GM19397 (cell line): ENCODE data around the gene TBC1D5.

Experiments used
- ATAC-seq: cut with Tn5 transposase; IDR thresholded peaks from one replicate; pipeline ENCODE4 v1.9.1; 2021; ENCODE audit warnings: mild to moderate bottlenecking, moderate library complexity; ENCODE audit not compliant: unreplicated experiment

Gene TBC1D5

DNA sequence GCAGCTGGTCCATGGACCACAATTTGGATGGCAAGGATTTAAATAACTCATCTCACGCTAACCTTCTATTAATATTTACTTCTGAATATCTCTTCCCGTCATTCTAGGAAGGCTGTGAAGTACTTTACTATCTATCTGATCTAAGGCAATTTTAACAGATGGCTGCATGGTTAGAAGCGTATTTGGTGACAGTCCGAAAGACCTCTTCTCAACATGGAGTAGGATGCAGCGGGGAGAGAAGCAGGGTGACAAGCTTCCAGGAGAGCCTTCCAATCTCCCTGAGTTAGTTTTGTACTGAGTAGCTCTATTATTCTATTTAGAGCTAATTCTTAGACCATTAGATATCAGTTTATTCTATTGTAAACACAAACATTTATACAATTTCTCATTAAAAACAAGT is 548.3 kb downstream of the TBC1D5 start:
- ATAC-seq = no peak

DNA sequence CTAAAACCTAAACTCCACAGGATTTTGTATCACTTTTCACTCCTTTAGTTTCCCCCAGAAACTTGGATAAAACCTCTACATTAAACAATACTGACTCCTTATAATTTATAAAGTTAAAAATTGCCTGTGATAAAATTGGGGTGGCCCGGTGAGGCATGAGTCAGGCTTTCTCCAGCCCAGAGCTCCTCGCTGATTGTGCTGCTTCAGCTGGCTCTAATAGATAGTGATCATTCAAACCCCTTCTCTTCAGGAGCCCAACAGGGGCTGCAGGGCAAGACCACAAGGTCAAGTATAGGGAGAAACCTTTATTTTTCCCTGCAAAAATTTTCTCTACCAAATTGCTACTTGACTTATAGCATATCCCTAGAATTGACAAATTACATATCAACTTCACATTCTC is 549.4 kb downstream of the TBC1D5 start:
- no peak for ATAC-seq

DNA sequence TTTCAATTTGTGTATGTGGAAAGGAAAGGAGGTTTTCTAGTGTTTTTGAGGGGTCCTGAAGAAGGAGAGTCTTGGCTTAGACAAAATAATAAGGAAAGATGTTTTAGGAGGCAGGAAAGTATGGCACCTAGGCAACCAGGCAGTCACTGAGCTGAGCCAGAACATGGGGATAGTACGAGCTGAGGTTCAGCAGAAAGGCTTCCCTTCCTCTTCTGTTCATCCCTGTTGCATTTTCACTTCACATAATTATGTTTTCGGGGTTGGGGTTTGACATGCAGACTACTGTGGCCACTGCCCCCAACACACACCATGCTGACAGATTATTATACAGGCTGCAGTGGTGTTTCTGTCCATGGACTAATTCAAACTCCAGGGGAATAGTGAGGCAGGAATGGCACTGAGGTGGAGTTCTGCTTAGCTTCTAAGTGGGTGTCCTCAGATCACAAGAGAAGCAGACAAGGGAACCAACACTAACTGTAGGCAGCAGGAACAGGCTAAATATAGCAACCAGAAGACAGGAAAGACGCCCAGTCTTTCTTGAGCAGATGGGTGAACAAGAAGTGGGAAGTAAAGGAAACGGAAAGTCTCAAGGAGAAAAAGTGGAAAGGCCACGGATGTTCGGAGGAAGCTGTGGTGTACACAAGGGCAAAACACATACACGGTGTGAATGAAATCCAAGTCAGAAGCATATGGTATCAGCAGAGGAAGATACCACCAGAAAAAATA is 551.9 kb downstream of the TBC1D5 start:
- ATAC-seq = no peak

DNA sequence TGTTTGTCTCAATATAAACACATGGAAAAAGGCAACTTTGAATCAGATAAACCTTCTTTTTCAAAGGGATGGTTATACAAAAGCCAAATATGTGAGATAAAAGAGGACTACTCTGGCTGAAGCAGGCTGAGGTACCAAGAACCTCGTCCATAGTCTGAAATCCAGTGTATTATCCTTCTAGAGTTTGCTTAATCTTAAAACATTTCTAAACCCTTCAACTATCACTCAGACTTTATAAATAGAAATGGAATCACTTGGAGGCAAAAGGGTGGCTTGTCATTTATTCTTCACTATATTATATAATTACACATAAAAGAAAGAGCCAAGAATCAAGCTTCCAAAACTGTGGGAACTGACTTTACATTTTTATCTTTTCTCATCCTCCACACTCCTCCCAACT is 554.1 kb downstream of the TBC1D5 start:
- no peak for ATAC-seq

DNA sequence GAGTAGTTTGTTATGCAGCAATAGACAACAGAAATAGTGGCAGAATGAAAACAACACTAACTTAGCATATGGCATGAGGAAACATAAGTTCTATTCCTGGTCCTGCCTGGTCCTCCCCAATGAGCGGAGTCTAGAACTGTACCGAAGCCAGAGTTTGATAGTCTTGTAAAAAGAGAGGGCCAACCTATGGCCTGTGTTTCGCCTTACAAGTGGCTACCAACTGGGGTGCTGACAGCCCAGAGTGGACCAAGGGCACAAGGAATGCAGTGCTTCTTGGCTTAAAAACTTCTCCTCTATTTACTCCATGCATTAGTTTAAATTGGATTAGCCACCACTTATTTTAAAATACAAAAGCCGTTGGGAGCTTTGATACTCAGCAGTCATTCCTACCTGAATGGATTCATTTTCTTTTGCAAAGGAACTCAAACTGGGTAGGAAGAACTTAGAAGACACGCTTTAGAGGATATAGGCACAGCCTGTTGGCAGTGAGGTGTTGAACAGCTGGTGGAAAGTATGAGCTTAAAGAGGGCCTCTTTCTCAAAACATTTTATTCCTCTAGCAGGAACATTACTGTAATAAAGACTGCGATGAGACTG is 554.7 kb downstream of the TBC1D5 start:
- no peak for ATAC-seq

DNA sequence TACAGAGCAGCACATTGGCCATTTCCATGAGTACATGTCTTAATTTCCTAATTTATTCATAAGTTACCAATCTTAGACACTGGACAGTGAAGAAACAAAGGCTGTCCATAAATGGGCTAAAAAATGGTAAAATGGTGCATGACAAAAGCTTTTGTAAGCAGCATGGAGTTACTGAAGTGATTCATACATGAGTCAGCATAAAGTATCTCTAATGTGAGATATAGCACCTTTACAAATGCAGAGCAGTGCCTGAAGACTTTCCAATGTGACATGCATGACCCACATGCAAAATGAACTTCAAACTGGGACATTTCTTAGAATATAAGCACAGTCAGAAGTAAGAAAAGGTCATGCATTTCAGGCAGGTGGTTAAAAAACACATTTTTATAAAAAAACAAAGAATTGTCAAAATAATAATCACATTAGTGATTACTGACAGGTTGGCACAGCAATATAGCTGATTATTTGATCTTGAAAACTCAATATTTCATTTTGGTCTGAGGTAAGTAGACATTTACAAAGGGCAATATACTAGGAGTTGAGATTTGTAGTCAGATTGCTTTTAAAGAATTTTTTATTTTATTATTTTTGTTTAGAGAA is 558.4 kb downstream of the TBC1D5 start:
- no peak for ATAC-seq

DNA sequence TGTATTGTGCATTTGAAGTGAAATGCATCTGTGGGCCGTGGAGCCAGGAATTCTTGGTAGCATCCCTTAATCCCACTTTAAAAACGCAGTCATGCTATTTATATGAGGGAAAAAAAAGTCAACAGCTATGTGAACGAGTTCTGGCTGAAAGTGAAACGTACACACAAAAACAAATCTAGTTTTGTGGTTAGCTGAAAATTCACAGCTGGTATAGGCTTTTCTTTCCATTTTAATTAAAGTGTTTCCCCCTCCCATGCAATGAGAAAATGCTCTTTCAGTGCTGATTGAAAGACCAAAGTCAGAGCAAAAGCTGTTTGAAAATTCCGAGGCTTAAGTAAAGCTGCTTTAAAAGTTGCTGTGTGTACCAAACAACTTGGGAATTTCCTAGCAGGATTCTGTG is 560.3 kb downstream of the TBC1D5 start:
- ATAC-seq = peak; percentile 60

DNA sequence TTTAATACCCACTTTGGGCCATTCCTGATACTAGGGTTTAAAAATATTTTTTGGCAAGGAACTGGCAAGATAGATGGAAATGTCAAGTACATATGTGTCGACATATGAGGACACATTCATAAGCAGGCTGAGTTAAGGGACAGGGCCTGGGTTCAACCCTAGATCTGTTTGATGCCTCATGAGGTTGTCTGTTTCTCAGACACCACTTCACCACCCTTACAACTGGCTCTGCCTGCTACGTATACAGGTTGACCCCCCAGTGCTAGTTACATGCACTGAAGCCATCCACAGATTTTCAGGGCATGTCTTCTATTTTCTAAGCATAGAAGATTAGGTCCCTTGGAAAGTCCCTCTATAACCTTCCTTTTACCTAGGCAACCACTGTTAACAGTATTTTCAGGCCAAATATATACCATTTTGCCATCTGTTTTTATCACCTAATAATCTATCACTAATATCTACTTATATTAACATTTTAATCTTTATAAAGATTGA is 561.0 kb downstream of the TBC1D5 start:
- no peak for ATAC-seq

DNA sequence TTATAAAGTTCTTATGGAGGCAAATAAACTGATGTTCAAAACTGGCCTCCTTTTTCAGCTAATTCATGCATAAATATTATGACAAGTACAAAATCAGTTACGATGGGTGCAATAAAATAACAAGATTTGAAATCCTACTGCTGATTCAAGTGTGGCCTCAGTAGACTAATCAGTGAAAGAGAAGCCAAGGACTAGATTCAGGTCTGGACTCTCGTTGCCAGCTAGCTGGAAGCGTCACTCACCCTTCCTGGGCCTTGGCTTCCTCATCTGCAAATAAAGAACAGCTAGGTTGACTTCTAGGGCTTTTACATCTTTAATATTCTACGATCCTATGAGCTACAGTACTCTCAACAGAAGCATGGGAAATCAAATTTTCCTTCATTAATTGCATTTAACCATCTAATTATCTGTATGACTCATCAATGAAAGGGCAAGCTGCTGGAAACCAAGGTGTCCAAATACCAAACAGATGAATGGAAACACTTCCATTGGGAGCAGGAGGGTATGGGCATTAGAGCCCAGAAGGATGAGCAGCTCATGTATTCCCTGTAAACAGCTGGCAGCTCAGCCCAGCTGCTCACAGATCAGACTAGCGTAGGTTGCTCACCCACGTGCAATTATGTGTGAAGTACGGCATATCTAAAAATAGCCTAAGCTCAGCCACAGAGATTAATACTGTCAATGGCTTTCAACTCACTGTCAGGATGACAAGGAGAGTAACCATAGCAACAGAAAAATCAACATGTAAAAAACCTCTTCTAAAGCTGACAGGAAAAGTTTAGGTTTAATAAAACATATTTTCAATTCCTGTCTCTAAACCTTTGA is 562.8 kb downstream of the TBC1D5 start:
- peak; percentile 67 for ATAC-seq

DNA sequence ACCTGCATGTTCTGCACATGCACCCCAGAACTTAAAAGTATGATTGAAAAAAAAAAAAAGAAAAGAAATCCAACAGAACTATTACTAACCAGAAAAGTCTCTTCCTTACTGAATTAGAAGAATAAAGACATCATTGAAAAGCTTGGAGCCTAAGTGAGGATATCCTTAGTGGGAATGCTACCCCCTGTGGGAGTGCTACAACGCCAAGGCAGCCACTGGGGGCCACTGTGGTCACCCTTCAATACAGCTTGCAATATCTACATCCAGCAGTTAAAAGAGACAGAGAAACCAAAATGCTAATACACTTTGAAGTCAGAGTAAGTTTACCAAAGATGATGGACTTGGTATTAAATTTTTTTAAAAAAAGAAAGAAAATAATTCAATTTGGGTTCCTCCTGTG is 565.7 kb downstream of the TBC1D5 start:
- no peak for ATAC-seq

DNA sequence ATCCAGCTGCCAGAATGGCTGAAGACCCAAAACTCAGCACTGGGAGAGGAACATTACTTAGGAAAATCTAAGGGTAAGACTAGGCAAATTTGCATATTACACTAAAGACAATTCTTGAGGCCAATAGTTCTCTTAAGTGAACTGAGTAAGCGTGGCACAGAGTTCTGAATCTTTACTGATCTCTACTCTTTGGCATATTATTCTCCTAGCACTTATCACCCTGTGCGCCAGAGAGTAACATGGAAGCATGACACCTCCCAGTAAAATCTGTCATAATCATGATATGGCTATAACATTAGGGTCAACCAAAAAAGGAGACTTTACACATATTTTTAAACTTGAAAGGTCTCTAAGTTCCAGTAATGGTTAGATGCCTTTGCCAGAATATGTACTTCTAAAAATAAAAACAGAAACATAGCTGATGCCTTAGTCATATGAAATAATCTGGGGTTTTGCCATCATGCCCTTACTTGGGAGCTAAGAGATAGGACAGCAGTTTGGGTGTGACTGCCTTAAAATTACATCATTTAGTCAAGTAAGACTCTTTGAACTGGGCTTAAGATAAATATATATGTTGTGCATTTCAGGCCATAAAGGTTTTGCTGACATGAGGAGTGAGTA is 567.1 kb downstream of the TBC1D5 start:
- no peak for ATAC-seq

DNA sequence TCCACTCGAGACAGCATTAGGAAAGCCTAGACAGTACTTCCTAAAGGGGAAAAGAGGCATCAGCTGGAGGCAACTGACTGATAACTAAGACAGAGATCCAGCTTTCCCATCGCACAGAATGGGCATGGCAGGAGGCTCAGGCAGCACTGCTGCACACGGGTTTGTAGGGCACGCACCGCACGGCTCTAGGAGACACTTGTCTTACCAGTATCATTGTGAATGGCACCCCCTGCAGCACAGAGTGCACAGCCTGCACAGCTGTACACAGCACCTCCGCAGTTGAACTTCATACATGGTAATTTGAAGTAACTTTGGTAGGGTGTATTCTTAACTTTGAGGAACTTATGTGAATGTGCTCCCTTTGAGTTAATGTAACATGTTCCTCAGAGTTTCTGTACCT is 576.1 kb downstream of the TBC1D5 start:
- ATAC-seq = no peak

DNA sequence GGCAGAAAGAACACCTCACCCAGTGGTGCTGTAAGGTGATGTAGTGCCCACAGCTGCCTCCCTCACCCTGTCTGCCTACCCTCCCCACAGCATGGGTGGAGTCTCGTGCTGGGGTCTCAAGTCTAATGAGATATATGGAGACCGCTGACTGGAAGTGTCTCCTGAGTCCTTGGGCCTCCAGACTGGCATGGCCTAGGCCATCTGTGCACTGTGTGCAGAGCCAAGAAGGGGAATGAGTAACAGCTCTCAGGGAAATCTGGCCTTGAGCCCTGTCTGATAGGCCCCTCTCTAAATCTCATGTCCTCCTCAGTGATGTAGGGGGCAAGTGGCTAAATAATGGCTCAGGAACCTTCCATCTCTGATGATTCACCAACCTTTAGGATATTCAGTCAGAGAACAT is 580.3 kb downstream of the TBC1D5 start:
- no peak for ATAC-seq

DNA sequence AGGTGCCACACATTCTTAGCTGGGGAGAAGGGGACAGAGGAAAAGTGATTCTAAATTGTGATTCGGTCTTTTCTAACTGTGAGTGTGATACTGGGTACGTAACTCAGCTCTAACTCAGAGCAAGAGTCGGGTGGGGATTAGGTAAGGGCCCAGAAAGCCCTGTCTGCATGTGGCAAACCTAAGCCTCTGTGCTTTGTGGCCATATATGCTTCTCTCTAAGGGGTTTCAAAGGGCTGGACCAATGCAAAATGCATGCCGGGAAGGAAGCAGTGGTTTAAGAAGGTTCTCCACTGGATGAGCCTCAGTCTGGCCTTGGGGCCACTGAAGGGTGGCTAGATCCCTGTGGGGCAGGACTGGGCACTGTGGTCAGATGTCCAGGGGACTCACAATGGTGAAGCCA is 581.8 kb downstream of the TBC1D5 start:
- ATAC-seq = no peak

DNA sequence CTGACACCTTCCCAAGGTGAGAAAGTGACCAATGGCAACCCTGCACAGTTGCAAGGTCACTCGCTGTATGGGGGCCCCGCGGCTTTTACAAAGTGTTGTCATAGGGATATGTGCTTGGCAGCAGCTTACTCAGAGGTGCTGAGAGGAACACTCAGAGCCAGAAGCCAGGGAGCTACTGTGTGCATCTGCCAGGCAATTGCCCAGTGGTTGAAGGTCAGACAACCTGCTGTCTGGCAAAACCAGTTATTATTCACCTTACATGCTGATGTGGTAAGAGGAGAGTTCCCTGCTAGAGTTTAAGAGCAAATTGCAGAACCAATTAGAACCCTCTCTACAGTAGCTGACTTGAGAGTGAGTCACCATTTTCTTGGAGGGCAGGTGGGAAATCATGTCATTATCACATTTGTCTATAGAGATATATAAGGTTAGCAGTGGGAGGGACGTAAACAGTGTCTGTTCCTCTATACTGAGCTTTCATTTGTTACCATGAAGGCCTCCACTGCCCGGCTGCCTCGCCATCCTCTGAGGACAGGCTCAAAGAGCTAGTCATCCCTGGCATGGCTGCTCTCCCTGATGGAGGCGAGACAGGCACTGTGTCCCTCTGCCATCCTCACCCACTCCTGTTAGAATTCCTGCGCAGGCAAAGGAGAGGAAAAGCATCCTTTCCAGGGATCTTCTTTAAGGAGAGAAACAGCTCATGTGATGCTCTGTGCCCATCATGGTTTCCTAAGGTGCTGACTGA is 583.3 kb downstream of the TBC1D5 start:
- no peak for ATAC-seq

DNA sequence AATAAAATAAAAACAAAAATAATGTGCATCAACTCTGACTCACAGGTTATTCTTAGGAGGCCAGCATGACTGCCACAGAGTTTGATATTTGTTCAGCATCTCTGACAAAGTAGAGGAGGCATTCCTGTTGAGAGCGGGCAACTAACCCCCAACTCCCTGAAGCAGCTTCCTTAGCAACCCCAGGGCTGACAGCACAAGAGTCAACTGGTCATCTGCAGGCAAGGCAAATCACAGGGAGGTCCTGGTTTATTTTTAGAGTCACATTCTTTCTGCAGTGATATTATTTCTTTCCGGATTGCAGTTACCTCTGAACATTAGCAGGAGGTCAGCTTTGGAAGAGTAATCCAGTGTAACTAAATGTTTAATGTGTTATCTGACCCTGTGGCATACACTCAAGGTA is 584.7 kb downstream of the TBC1D5 start:
- no peak for ATAC-seq

DNA sequence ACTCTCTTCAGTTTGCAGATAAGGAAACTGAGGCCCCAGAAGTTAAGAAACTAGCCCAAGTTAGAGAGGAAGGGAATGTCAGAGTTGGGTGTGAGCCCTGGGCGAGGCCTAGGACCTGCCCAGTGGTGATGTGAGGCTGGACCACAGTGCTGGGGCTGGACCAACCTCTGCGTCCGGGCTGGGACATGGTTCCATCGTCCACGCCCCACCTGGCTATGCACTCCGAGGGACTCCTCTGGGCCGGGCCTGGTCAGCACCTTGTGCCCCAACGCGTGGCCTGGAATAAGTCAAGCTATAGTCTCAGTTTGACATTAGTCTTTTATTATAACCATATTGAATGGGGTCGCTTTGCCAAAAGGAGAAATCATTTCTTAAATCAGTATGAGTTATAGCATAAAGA is 585.6 kb downstream of the TBC1D5 start:
- ATAC-seq = no peak

DNA sequence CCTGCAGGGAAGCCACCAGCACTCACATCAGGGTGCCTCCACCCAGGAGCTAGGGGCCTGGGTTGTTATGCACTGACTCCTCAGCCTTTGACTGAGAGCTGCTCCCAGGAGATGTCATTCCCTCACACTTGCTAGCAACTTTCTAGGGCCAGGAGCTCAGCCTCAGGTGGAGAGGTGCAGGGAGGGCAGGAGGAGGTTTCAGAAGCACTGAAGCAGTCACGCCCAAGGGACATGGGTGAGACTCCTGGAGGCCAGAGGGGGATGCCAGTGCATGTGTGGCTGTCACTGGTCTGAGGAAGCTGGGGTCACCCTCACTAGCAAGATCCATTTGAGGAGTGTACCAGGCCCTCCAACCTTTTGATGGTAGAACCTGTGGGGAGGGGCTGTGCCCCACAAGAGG is 586.5 kb downstream of the TBC1D5 start:
- no peak for ATAC-seq

DNA sequence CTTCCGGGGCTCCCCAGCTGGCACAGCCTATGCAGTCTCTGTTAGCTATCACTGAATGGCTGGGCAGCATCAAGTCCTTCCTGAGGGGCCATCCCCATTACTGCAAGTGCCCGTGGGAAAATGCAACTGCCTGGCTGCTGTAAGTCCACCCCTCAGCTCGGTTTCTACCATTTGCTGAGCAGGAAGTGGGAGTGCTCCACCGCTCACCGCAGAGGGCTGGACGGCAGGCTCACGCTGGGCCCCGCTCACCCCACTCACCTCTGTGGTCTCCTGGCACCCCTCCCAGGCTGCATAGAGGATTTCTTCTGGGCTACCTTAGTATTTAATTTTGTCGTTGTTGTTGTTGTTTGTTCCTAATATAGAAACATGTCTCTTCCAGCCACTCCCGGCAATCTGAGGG is 587.5 kb downstream of the TBC1D5 start:
- no peak for ATAC-seq

DNA sequence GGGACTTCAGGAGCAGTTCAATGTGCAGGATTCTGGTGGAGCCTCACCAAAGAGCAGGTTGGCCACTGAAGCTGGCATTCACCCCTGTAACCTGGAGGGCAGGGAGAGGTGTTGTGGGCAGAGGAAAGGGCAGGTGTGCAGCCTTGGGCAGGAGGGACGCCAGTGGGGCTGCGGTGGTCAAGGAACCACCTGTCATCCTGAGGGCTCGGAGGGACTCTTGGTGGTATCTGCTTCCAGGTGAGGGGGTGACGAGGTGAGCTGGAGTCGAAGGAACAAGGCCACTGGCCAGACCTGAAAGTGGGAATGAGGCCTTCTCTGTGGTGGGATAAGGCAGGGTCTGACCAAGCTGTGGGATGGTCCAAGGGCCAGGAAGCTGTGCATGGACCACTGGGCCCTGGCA is 588.2 kb downstream of the TBC1D5 start:
- no peak for ATAC-seq
